K562 (cell line): ENCODE results near the gene ACAD8. TPM values are rescaled to one million over a fixed set of nuclear protein-coding genes. Genes with fewer than 3 reads are reported as not detected.

Experiments
- ATAC-seq: fragments of 200-7000 bp; cut with Tn5 transposase; 3 replicates; pipeline ENCODE4 v1.9.1; 2020; ENCODE audit warnings: moderate library complexity
- BruUV-seq: library from RNA; stranded (reverse); fragments of 400-500 nt; replicated peaks from 2 replicates; lab custom pipeline; 2021; lab: Mats Ljungman, UMichigan
- CTCF ChIA-PET: fragments of 300-600 bp; formaldehyde crosslinking; extraction: SDS; loops from one replicate; lab custom pipeline; 2021; ENCODE audit warnings: low intra/inter-chr PET ratio; lab: Yijun Ruan, JAX
- POLR2A ChIA-PET: fragments of 300-600, 350-650 bp; sonication (Branson Sonifier 250); formaldehyde crosslinking; extraction: SDS; loops from one replicate; lab custom pipeline; 2021; ENCODE audit warnings: antibody characterized with exemption, inconsistent platforms; lab: Yijun Ruan, JAX
- DNase-seq, 4 experiments: peaks; one replicate each; pipeline versions ENCODE4 v3.0.0 to v3.0.0-alpha.2; 2011 to 2018; ENCODE audit warnings: low spot score in 3 of 4, mixed read lengths in 3 of 4; ENCODE audit errors: extremely low read depth in 1 of 4
- FAIRE-seq: peaks from 2 replicates; lab custom pipeline; 2011; peaks lifted over from hg19 to GRCh38; lab: Jason Lieb, UNC
- H2AFZ ChIP-seq: 2 replicates; pipeline ENCODE4 v1.6.0; 2011; ENCODE audit warnings: low read depth, low read length, control low read depth, inconsistent platforms
- H3K27ac ChIP-seq: fragments of 200-600 bp; 3 replicates; pipeline ENCODE4 v1.8.0; 2011; ENCODE audit warnings: low read depth, mild to moderate bottlenecking, control low read depth, inconsistent platforms, low read length, moderate library complexity, mixed read lengths; ENCODE audit errors: extremely low read depth
- H3K27me3 ChIP-seq, 2 experiments: fragments of 300-600 bp in 1 of 2; 2 replicates in 1 of 2; 3 replicates in 1 of 2; pipeline versions ENCODE4 v1.6.0 to v1.8.0; 2011; ENCODE audit warnings: inconsistent platforms in 2 of 2, low read length in 2 of 2, mild to moderate bottlenecking in 1 of 2, mixed read lengths in 1 of 2, moderate library complexity in 1 of 2; ENCODE audit not compliant: control insufficient read depth in 2 of 2, insufficient read depth in 2 of 2
- H3K36me3 ChIP-seq: fragments of 300-600 bp; 3 replicates; pipeline ENCODE4 v1.8.0; 2011; ENCODE audit warnings: mild to moderate bottlenecking, low read length, inconsistent platforms; ENCODE audit not compliant: control insufficient read depth, insufficient read depth
- H3K4me1 ChIP-seq, 2 experiments: fragments of 200-600 bp in 1 of 2; replicated peaks in 1 of 2; 2 replicates in 1 of 2; 3 replicates in 1 of 2; pipeline versions ENCODE4 v1.5.1 to v1.8.0; 2011; ENCODE audit warnings: inconsistent platforms in 2 of 2, low read length in 2 of 2, mild to moderate bottlenecking in 1 of 2, mixed read lengths in 1 of 2, moderate library complexity in 1 of 2; ENCODE audit not compliant: control insufficient read depth in 2 of 2, insufficient read depth in 2 of 2
- H3K4me2 ChIP-seq: 2 replicates; pipeline ENCODE4 v1.6.1; 2011; ENCODE audit warnings: low read length, control low read depth, inconsistent platforms, mixed read lengths; ENCODE audit not compliant: insufficient read depth
- H3K4me3 ChIP-seq: fragments of 200-600 bp; sonication (generic), shearing (Covaris generic); 2 replicates; pipeline ENCODE4 v1.5.1; 2016; ENCODE audit warnings: control low read depth, inconsistent platforms
- H3K79me2 ChIP-seq: fragments of 200-600 bp; 3 replicates; pipeline ENCODE4 v1.8.0; 2011; ENCODE audit warnings: low read length, inconsistent platforms; ENCODE audit not compliant: control insufficient read depth, insufficient read depth
- H3K9ac ChIP-seq, 2 experiments: 2 replicates each; pipeline versions ENCODE4 v1.6.0 to v1.6.1; 2011; ENCODE audit warnings: low read depth in 2 of 2, low read length in 2 of 2, control low read depth in 1 of 2, inconsistent platforms in 1 of 2, mild to moderate bottlenecking in 1 of 2, mixed read lengths in 1 of 2; ENCODE audit not compliant: insufficient read depth in 1 of 2
- H3K9me1 ChIP-seq: one replicate; pipeline ENCODE4 v1.6.0; 2011; ENCODE audit warnings: inconsistent platforms, mild to moderate bottlenecking, low read length, moderate library complexity; ENCODE audit not compliant: control insufficient read depth, insufficient read depth
- H3K9me3 ChIP-seq: replicated peaks from 2 replicates; pipeline ENCODE4 v1.5.1; 2011; ENCODE audit warnings: low read depth, low read length, inconsistent platforms; ENCODE audit not compliant: control insufficient read depth, insufficient read depth
- H4K20me1 ChIP-seq: replicated peaks from 2 replicates; pipeline ENCODE4 v1.6.1; 2011; ENCODE audit warnings: low read length, inconsistent platforms, mixed read lengths; ENCODE audit not compliant: control insufficient read depth, insufficient read depth
- ETV6 ChIP-seq, 3 experiments: fragments of 150-350 bp in 1 of 3; sonication (generic) in 1 of 3; formaldehyde crosslinking in 1 of 3; IDR thresholded peaks; 2 replicates each; pipeline versions ENCODE4 v1.6.1 to v1.8.0; 2014 to 2022; ENCODE audit warnings: borderline replicate concordance in 2 of 3, low read depth in 2 of 3, antibody characterized with exemption in 1 of 3, low read length in 1 of 3, mild to moderate bottlenecking in 1 of 3, missing genetic modification reagents in 1 of 3
- EWSR1 ChIP-seq: fragments of 450-650 bp; IDR thresholded peaks from 2 replicates; pipeline ENCODE4 v1.6.1; 2018; ENCODE audit warnings: borderline replicate concordance, mild to moderate bottlenecking, low read depth, moderate library complexity; ENCODE audit not compliant: partially characterized antibody
- FOXP1 ChIP-seq: sonication (generic); formaldehyde crosslinking; IDR thresholded peaks from 2 replicates; pipeline ENCODE4 v1.8.0; 2022; ENCODE audit warnings: mild to moderate bottlenecking, missing genetic modification reagents
- HMBOX1 ChIP-seq: sonication (generic); IDR thresholded peaks from 2 replicates; pipeline ENCODE4 v1.6.1; 2016
- KAT7 ChIP-seq: sonication (generic); formaldehyde crosslinking; IDR thresholded peaks from 2 replicates; pipeline ENCODE4 v1.8.0; 2022; ENCODE audit warnings: missing genetic modification reagents, mild to moderate bottlenecking, borderline replicate concordance
- KDM1A ChIP-seq, 2 experiments: fragments of 450-650 bp; IDR thresholded peaks; 2 replicates each; pipeline ENCODE4 v1.6.1; 2016; ENCODE audit warnings: mild to moderate bottlenecking in 2 of 2
- MAFG ChIP-seq: fragments of 450-650 bp; conservative IDR thresholded peaks from 2 replicates; pipeline ENCODE4 v1.6.1; 2016; ENCODE audit warnings: missing genetic modification characterization, missing compliant biosample characterization
- MNT ChIP-seq, 2 experiments: fragments of 450-650 bp; conservative IDR thresholded peaks; 2 replicates each; pipeline ENCODE4 v1.6.1; 2017; ENCODE audit warnings: mild to moderate bottlenecking in 2 of 2, moderate library complexity in 2 of 2
- PHF20 ChIP-seq: fragments of 450-650 bp; IDR thresholded peaks from 2 replicates; pipeline ENCODE4 v1.6.1; 2018; ENCODE audit not compliant: partially characterized antibody
- PML ChIP-seq: IDR thresholded peaks from 2 replicates; pipeline ENCODE4 v1.6.1; 2012; ENCODE audit warnings: low read length, inconsistent platforms
- POLR3G ChIP-seq: IDR thresholded peaks from 2 replicates; pipeline ENCODE4 v1.6.1; 2011; ENCODE audit not compliant: insufficient read length, insufficient replicate concordance; ENCODE audit errors: extremely low read depth
- PRPF4 ChIP-seq: fragments of 200-400 bp; formaldehyde crosslinking; IDR thresholded peaks from one replicate; pipeline ENCODE4 v1.6.1; 2017; ENCODE audit warnings: low read length, low read depth, mild to moderate bottlenecking; ENCODE audit not compliant: insufficient read depth, poor library complexity, severe bottlenecking
- SAP30 ChIP-seq: fragments of 200-600 bp; sonication (generic); IDR thresholded peaks from 2 replicates; pipeline ENCODE4 v1.6.1; 2012; ENCODE audit warnings: borderline replicate concordance, low read depth, mild to moderate bottlenecking, moderate library complexity, low read length, control low read depth, inconsistent platforms; ENCODE audit not compliant: insufficient read depth, poor library complexity, severe bottlenecking
- THRA ChIP-seq: fragments of 450-650 bp; IDR thresholded peaks from 2 replicates; pipeline ENCODE4 v1.6.1; 2017; ENCODE audit warnings: mild to moderate bottlenecking, moderate library complexity
- ZEB2 ChIP-seq: fragments of 450-650 bp; IDR thresholded peaks from 2 replicates; pipeline ENCODE4 v1.6.1; 2016
- ZNF143 ChIP-seq: sonication (generic); formaldehyde crosslinking; IDR thresholded peaks from 2 replicates; pipeline ENCODE4 v1.9.0; 2022; ENCODE audit warnings: mild to moderate bottlenecking, missing genetic modification reagents
- ZNF717 ChIP-seq: fragments of 250-450 bp; sonication (Bioruptor Pico); IDR thresholded peaks from 2 replicates; pipeline ENCODE4 v1.5.0; 2021
- ZNF764 ChIP-seq: fragments of 250-450 bp; sonication (Bioruptor Pico); IDR thresholded peaks from 2 replicates; pipeline ENCODE4 v1.4.0; 2020; ENCODE audit warnings: low read depth, mild to moderate bottlenecking, moderate library complexity
- ZNF778 ChIP-seq: fragments of 450-650 bp; formaldehyde crosslinking; IDR thresholded peaks from 2 replicates; pipeline ENCODE4 v1.4.0; 2020; ENCODE audit warnings: mild to moderate bottlenecking, moderate library complexity
- ZSCAN32 ChIP-seq: fragments of 450-650 bp; formaldehyde crosslinking; IDR thresholded peaks from 2 replicates; pipeline ENCODE4 v1.4.0; 2020; ENCODE audit warnings: mild to moderate bottlenecking, moderate library complexity
- WGBS: fragments of 100-300 bp; shearing (Covaris generic); methylation state at CpG from one replicate; pipeline ENCODE4 v1.1.6; 2016; ENCODE audit warnings: low coverage, mixed read lengths; ENCODE audit not compliant: insufficient coverage; ENCODE audit errors: missing lambda C conversion rate; 5-methylcytosine and 5-hydroxymethylcytosine counted together
- in situ Hi-C: fragments of 300-500 bp; cut with MboI; formaldehyde crosslinking; loops from 4 replicates; pipeline ENCODE4 v1.15.0; 2018; ENCODE audit warnings: inconsistent platforms, mixed read lengths
- intact Hi-C: fragments of 100-400 bp; cut with micrococcal nuclease; formaldehyde crosslinking; loops from 2 replicates; pipeline ENCODE4 v1.14.2; 2022
- polyA plus RNA-seq, 8 experiments: library from polyadenylated mRNA; depleted of rRNA in 4 of 8; stranded (reverse) in 5 of 8; unstranded in 3 of 8; fragments of >200 nt; fragmentation: Nextera tagmentation in 2 of 8; fragmentation: Illumina TruSeq in 1 of 8; extraction: Ambion mirVana in 2 of 8; extraction: Trizol in 1 of 8; gene quantifications; 2 replicates each; pipeline versions ENCODE4 v1.2.1 to v1.2.3, GENCODE V29; 2011 to 2014; ENCODE audit warnings: inconsistent platforms in 1 of 8, missing spikeins in 1 of 8
- total RNA-seq, 7 experiments: library from RNA; depleted of rRNA in 6 of 7; stranded (reverse); fragments of >200 nt in 6 of 7; fragmentation: Illumina TruSeq in 2 of 7; extraction: Trizol in 2 of 7; gene quantifications; 2 replicates each; pipeline versions ENCODE4 v1.2.1 to v1.2.3, GENCODE V29; 2011 to 2021; ENCODE audit warnings: low replicate concordance in 1 of 7

ACAD8 gene
- total and polyA plus RNA-seq, 9 of the 15 experiments (the other 6 are each of a cell fraction or from before 2014, with no cell fraction given) = 6.5 to 34.1 (median 20.1) TPM

GRCh38 chr11:134257101-134257500 is 3.7 kb downstream of the ACAD8 start (continued):
- TF ChIP-seq MNT (conservative IDR thresholded peaks at IDR 0.05) (no peak), KAT7 (CRISPR knock-in tag) (no peak), PRPF4 (no peak), POLR3G (no peak), PHF20 (no peak)

- peaks cover 63% of the 10 kb centered on the region for H3K36me3 ChIP-seq
- no peak for TF ChIP-seq MAFG (tag)
- no peak for TF ChIP-seq ZEB2
- TF ChIP-seq ZSCAN32 (CRISPR knock-in tag) = no peak
- TF ChIP-seq THRA = no peak
- no peak for TF ChIP-seq ZNF717 (CRISPR knock-in tag)
- no peak for TF ChIP-seq PML
- no peak for TF ChIP-seq ZNF764 (CRISPR knock-in tag)
- TF ChIP-seq EWSR1 = no peak
- no peak for TF ChIP-seq ZNF143
- no peak for TF ChIP-seq ZNF778 (CRISPR knock-in tag)
- no peak for TF ChIP-seq ETV6 (IDR thresholded peaks at IDR 0.05; ENCODE audit: borderline replicate concordance in 1 of 2, low read depth in 2 of 2, low read length in 1 of 2)
- TF ChIP-seq ETV6 (CRISPR knock-in tag; IDR thresholded peaks at IDR 0.05; ENCODE audit: borderline replicate concordance) = no peak
- TF ChIP-seq SAP30 = no peak
- TF ChIP-seq FOXP1 (CRISPR knock-in tag) = no peak
- TF ChIP-seq PRPF4 = no peak
- TF ChIP-seq HMBOX1 = no peak
- no peak for TF ChIP-seq KDM1A (IDR thresholded peaks at IDR 0.05)
Observed at GRCh38 chr11:134258577-134258976, 5.2 kb downstream of the ACAD8 start.

More at GRCh38 chr11:134258577-134258976, 5.2 kb downstream of the ACAD8 start:
- Histone ChIP-seq H3K4me1 (peaks cover 1 to 7% of the 10 kb centered on the region in 2 experiments; a peak in 3 of 5 replicates), H3K79me2 (peaks cover 18% of the 10 kb centered on the region), H2AFZ (no peak overlapping the region), H3K9ac (no peak overlapping the region), H4K20me1 (no peaks in the 10 kb centered on the region), H3K27ac (no peak overlapping the region), H3K4me3 (no peak overlapping the region), H3K9me3 (no peaks in the 10 kb centered on the region), H3K4me2 (no peak overlapping the region), H3K27me3 (no peaks in the 10 kb centered on the region), H3K9me1 (no peaks in the 10 kb centered on the region)
- 69% methylated on average over 4 of the region's 4 CpGs for WGBS
- in situ Hi-C loops = no loop called here
- ATAC-seq (no peak), DNase-seq (no peak), FAIRE-seq (no peak)
- ChIA-PET CTCF (no interaction called here), POLR2A (no interaction called here)
- BruUV-seq = no TSS peak
- intact Hi-C loops = no loop called here
